Activated CD8-positive, alpha-beta memory T cell treated with anti-CD3 and anti-CD28 coated beads for 48 hours (primary cell): ENCODE measurements around the gene PKNOX2.

ENCODE experiments used
- DNase-seq, 3 experiments: peaks; one replicate each; pipeline ENCODE4 v3.0.0-alpha.2; 2020; ENCODE audit warnings: low read depth in 2 of 3, low spot score in 2 of 3

Gene PKNOX2

GRCh38 chr11:125164422-125165110, at the start of gene PKNOX2:
PKNOX2 (plus strand) TSS chr11:125164751; CDS start chr11:125351306, 186,555 bp downstream.
- DNase-seq = peak; percentile 26 to 44 (median 38)

DNA sequence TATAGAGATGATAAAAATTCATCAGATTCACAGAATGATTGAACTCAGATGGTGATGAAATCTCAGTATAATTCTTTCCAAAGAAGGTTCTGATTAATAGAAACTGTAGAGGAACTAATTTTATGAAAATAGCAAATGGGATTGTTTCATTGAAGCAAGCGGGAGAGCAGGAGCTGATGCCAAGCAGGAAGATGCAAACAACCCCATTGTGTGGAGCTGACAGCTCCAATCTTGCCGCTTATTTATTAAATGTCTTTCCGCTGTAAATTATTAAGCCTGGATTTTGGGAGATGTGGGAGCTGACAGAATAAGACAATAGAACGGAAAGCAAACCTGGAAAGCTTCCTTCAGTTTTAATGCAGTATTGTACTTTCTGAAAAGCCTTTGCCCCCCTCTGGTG, 47.1 kb upstream of the PKNOX2 start:
- no peak for DNase-seq

GRCh38 chr11:125123194-125123946, 41.2 kb upstream of the PKNOX2 start:
- DNase-seq = no peak

DNA sequence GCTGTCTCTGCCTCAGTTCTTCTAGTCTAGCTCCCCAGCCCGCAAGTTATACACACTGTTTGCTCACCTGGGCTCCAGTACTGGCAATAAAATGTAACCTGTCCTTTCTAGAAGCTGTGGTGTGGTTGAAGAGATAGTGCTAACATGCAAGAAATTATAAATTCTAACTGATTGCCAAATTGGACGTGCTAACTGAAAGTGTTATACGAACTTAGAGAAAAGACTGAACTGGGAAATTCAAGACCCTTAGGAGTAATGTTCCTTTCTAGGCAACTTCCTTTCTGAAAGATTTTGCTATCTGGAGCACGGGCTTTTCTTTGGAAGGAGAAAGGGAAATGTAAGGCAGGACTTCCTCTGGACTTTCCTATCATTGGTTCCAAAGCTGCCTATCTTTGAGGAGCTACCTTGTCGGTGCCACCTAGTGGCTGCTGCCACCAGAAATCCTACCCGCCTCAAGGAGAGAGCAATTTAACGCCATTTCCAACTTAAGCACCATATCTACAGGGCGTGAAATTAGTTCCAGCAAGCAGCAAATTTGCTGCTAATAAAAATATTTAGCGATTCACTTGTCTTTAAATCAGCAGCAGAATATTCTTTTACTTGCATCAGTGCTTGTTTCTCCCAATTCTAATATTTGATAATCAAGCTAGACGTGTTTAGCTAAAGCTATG, 40.5 kb upstream of the PKNOX2 start:
- DNase-seq = no peak

DNA sequence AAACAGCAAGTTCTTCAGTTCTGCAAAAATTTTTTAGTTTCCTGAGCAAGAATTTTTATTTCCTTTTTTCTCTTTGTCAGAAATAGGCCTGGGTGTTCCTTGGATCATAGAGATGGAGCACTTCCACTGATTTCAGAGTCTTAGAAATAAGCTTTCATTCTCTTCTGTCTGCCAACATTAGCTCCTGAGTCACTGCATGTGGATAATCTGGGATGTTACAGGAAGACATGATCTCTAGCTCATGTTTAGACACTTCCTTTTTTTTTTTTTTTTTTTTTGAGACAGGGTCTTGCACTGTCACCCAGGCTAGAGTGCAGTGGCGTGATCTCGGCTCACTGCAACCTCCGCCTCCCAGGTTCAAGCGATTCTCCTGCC, 39.9 kb upstream of the PKNOX2 start:
- no peak for DNase-seq

GRCh38 chr11:125128450-125128849, 36.1 kb upstream of the PKNOX2 start:
- DNase-seq = no peak

DNA sequence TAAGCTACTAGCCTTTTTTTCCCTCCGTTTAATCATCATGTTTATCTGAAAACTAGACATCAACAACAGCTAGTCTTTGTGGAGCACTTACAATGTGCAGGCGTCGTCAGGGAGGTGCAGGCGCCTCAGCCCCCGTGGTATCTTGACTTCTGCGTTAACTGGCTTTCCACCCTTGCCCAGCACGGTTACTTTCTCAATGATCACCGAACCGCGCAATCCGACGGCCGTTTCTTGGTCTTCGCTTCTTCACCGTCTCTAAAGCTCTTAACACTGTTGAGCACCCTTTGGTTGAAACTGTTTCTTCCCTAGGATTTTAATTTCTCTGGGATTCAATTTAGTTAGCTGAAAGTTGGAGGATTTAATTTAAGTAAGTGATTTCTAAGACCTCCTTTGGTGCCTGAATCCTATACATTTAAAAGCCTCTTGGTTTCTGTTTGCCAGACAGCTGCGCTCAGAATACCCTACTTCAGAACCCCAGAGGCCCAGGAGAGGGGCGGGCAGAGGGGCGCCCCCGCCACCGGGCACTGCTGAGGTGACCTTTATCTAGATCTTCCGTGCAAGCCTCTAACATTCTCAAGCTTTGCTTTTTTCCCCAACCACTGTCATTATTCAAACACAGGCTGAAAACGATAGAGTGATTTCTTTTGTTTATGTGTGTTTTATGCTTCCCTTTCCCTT, 35.1 kb upstream of the PKNOX2 start:
- DNase-seq = no peak

DNA sequence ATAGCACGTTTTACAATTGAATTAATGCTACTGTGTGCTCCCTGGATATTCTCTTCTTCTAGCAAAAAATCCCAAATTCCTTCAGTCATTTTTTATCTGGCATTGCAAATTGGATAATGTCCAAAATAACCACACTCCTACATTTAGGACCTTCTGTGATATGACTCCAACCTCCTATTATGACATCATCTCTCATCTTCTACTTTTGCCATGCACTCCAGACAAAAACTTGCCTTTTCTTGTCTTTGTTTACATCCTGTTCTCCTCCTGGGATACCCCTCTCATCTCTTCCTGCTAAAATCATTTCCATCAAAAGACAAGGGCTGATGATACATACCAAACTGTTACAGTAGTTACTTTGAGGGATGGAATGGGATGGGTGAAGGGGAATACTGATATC, 32.5 kb upstream of the PKNOX2 start:
- no peak for DNase-seq

GRCh38 chr11:125132596-125132995, 32.0 kb upstream of the PKNOX2 start:
- no peak for DNase-seq

GRCh38 chr11:125136001-125136400, 28.6 kb upstream of the PKNOX2 start:
- DNase-seq = no peak

- DNase-seq = no peak
Measured at GRCh38 chr11:125138966-125139365, 25.6 kb upstream of the PKNOX2 start.

DNA sequence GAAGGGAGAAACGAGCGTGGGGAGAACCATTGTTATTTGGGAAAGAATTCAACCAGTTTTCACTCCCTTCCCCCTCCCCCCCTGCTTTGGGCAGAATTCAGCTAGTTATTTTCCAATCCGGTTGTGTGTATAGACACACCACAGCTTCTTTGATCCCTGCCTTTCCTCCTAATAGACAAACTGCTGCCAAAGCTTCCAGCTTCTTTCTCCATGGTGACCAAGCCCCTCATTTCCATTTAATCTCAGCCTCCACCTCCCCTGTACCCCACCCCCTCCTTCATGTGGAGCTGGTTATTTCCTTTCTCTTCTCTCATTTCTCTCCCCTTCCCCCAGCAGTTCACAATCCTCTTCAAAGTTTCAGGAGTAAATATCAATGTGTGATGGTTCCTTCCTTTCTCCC, 24.8 kb upstream of the PKNOX2 start:
- no peak for DNase-seq

- DNase-seq = no peak
Measured at GRCh38 chr11:125140233-125140632, 24.3 kb upstream of the PKNOX2 start.

- DNase-seq = no peak
Measured at GRCh38 chr11:125141178-125141577, 23.4 kb upstream of the PKNOX2 start.

DNA sequence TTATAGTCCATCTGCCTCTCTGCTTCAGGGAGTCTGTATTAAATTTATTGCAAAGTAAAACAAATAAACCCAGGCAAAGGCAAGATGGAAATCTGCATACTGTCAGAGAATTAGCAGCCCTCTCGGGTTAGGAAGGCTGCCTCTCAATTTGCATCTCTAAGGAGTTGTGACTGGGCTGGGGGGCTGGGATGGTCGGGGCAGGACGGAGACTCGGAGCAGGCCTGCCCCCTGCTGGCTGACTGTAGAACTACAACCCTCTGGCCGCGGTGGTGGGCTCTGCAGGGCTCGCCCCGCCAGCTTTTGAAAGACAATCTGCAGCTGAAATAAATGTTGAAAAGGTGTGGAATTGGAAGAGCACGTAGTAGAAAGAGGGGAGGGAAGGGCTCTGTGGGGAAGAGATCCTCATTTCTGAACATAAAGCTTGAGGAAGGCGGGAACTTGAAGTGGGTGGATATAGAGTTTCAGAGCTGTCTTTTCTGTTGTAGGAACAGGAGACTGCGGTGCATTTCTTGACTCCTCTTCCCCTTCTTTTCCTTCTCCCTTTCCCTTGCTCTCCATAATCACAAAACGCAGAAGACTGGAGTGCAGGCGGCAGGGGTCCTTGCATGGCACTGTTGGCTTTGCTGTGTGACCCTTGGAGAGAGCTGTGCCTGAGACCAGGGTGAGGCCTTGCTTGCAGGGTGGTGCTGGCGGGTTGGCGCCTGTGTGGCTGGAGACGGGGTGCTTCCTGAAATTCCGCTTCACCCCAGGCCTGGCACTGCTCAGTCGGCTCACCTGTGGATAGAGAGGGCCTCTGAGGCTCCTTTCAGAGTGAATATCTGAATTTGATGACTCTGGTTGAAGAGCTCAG, 22.6 kb upstream of the PKNOX2 start:
- peak in 2 of 3 experiments; percentile 42 to 72 for DNase-seq

DNA sequence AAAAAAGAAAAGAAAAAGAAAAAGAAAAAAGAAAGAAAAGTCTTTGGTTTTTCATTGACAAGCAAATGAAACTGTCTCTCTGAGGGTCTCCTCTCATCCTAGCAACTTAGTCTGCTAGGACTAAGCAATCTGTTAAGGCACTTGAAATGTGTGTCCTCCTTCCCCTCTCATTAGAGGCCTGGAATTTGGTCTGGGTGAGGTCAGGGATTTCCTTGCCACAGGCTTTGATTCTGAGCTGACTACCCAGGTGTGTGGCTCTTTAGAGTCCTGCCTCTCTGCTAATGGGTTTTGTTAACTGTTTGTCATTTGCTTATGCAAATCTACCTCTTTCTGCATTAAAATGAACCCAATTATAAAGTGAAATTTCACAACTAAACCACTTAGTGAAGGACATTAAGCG, 18.3 kb upstream of the PKNOX2 start:
- no peak for DNase-seq

- no peak for DNase-seq
Measured at GRCh38 chr11:125147280-125147679, 17.3 kb upstream of the PKNOX2 start.

DNA sequence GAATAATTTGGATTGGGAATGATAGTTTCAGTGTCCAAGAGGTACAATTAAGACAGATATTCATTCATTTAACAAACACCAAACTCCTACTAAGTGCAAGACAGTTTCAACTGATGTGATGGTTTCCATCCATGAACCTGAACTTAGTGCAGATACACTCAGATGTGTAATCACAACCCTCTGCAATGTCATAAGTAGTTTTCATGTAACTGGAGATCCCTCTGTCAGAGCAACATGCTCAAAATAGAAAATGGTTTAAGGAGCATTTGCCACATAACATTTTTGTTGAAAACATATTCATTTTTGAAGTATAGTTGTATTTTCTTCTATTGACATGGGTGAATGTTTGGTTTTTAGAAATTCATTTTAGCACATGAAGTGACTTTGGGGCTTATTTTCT, 16.5 kb upstream of the PKNOX2 start:
- DNase-seq = no peak

DNA sequence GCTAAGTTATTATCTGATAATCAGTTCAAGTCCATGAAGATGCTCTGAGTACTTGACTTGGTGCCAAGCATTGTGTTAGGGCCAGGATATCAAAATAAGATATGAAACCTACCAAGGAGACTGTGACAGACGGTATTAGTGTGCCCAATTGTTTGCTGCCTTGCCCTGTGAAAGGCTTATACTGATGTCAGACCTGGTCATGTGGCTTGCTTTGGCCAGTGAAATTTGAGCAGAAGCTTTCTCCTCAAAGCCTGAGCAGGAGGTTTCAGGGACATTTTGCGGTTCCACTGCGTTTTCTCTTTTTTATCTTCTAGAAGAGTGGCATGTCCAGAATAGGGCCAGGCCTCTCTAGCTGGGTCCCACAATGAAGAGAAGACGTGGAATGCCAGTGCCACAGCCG, 15.8 kb upstream of the PKNOX2 start:
- DNase-seq = no peak

DNA sequence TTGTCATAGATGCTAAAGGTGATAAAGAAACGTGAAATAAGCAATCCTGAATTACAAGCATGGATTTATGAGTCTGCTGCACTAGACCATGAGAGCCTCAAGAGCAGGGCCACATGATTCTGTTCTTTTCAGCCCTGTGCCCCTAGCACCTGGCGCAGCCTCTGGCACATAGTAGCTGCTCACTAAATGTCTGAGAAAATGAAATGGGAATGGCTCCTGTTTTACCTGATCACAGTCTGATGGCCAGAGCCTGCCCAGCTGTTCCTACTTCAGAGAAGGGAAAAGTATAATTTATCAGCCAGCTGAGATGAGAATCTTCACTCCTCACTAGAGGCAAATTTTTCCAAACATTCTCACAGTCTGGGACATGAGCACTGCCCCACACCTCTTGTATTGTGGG, 10.7 kb upstream of the PKNOX2 start:
- no peak for DNase-seq
